WTC11 (cell line): ENCODE data around the gene SORCS2. TPM values are rescaled to one million over a fixed set of nuclear protein-coding genes. Genes with fewer than 3 reads are reported as not detected.

Experiments
- ATAC-seq: fragments of 200-7000 bp; cut with Tn5 transposase; 2 replicates; pipeline ENCODE4 v1.10.0; 2021; ENCODE audit warnings: mild to moderate bottlenecking, moderate library complexity
- CTCF ChIA-PET: fragments of 300-600 bp; sonication (Branson Sonifier 250); formaldehyde crosslinking; loops from one replicate; lab custom pipeline; 2021; ENCODE audit warnings: antibody characterized with exemption; lab: Charles Lee
- POLR2A ChIA-PET: fragments of 350-600 bp; sonication (Branson Sonifier 250); formaldehyde crosslinking; loops from one replicate; lab custom pipeline; 2021; ENCODE audit warnings: antibody characterized with exemption; lab: Charles Lee
- DNase-seq: peaks from one replicate; pipeline ENCODE4 v3.0.0; 2021; ENCODE audit warnings: low spot score
- H3K27ac Mint-ChIP-seq: 2 replicates; pipeline ENCODE4 v1.8.0; 2021; ENCODE audit warnings: mixed read lengths
- H3K27me3 Mint-ChIP-seq: 2 replicates; pipeline ENCODE4 v1.8.0; 2021; ENCODE audit warnings: low read depth, mild to moderate bottlenecking, moderate library complexity, mixed read lengths
- H3K36me3 Mint-ChIP-seq: 2 replicates; pipeline ENCODE4 v1.8.0; 2021; ENCODE audit warnings: mixed read lengths
- H3K4me1 Mint-ChIP-seq: 2 replicates; pipeline ENCODE4 v1.8.0; 2022; ENCODE audit warnings: mixed read lengths
- H3K4me3 Mint-ChIP-seq: 2 replicates; pipeline ENCODE4 v1.8.0; 2021; ENCODE audit warnings: mild to moderate bottlenecking, moderate library complexity, mixed read lengths
- H3K9me3 Mint-ChIP-seq: 2 replicates; pipeline ENCODE4 v1.8.0; 2021; ENCODE audit warnings: mixed read lengths
- ATF1 ChIP-seq: sonication (generic); formaldehyde crosslinking; IDR thresholded peaks from 2 replicates; pipeline ENCODE4 v1.8.1; 2023; ENCODE audit warnings: mild to moderate bottlenecking, moderate library complexity, missing genetic modification reagents
- ELF4 ChIP-seq: sonication (generic); formaldehyde crosslinking; IDR thresholded peaks from 2 replicates; pipeline ENCODE4 v1.8.1; 2022; ENCODE audit warnings: low read depth, mild to moderate bottlenecking, moderate library complexity, missing genetic modification reagents
- ESRRA ChIP-seq: sonication (generic); formaldehyde crosslinking; IDR thresholded peaks from 2 replicates; pipeline ENCODE4 v1.8.1; 2022; ENCODE audit warnings: mild to moderate bottlenecking, missing genetic modification reagents, borderline replicate concordance
- MXD4 ChIP-seq: fragments of 250-450 bp; sonication (Bioruptor Pico); IDR thresholded peaks from 2 replicates; pipeline ENCODE4 v1.8.0; 2021; ENCODE audit warnings: mild to moderate bottlenecking, moderate library complexity, borderline replicate concordance
- MYBL2 ChIP-seq: sonication (generic); formaldehyde crosslinking; IDR thresholded peaks from 2 replicates; pipeline ENCODE4 v1.8.1; 2023; ENCODE audit warnings: mild to moderate bottlenecking, moderate library complexity, missing genetic modification reagents
- NFATC4 ChIP-seq: fragments of 250-450 bp; sonication (Bioruptor Pico); IDR thresholded peaks from 2 replicates; pipeline ENCODE4 v1.9.0; 2021; ENCODE audit warnings: mild to moderate bottlenecking
- NFE2L1 ChIP-seq: sonication (generic); formaldehyde crosslinking; IDR thresholded peaks from 2 replicates; pipeline ENCODE4 v1.8.1; 2023; ENCODE audit warnings: missing genetic modification reagents
- NR2C2 ChIP-seq: sonication (generic); formaldehyde crosslinking; IDR thresholded peaks from 2 replicates; pipeline ENCODE4 v1.8.0; 2022; ENCODE audit warnings: mild to moderate bottlenecking, missing genetic modification reagents
- PRRX2 ChIP-seq: fragments of 250-450 bp; sonication (Bioruptor Pico); IDR thresholded peaks from 2 replicates; pipeline ENCODE4 v1.8.0; 2021; ENCODE audit warnings: mild to moderate bottlenecking
- SP1 ChIP-seq: sonication (generic); formaldehyde crosslinking; conservative IDR thresholded peaks from 2 replicates; pipeline ENCODE4 v1.8.1; 2022; ENCODE audit warnings: missing genetic modification reagents
- ZNF396 ChIP-seq: fragments of 250-450 bp; sonication (Bioruptor Pico); IDR thresholded peaks from 2 replicates; pipeline ENCODE4 v1.8.0; 2021; ENCODE audit warnings: mild to moderate bottlenecking, moderate library complexity, borderline replicate concordance
- ZNF423 ChIP-seq: fragments of 250-450 bp; sonication (Bioruptor Pico); IDR thresholded peaks from 2 replicates; pipeline ENCODE4 v2.1.2; 2022; ENCODE audit warnings: mild to moderate bottlenecking, moderate library complexity
- total RNA-seq: library from RNA; stranded (reverse); gene quantifications from 3 replicates; pipeline ENCODE4 v1.2.3, GENCODE V29; 2021
- TF ChIP-seq, protein P1 (sequence below): sonication (generic); formaldehyde crosslinking; conservative IDR thresholded peaks from 2 replicates; pipeline ENCODE4 v1.8.1; 2022; ENCODE audit warnings: mild to moderate bottlenecking, missing genetic modification reagents
- TF ChIP-seq, protein P2 (sequence below): sonication (generic); formaldehyde crosslinking; IDR thresholded peaks from 2 replicates; pipeline ENCODE4 v1.8.1; 2023; ENCODE audit warnings: mild to moderate bottlenecking, missing genetic modification reagents, moderate library complexity
- TF ChIP-seq, protein P3 (sequence below): fragments of 250-450 bp; sonication (Bioruptor Pico); conservative IDR thresholded peaks from 2 replicates; pipeline ENCODE4 v1.9.0; 2021; ENCODE audit warnings: mild to moderate bottlenecking
- TF ChIP-seq, protein P4 (sequence below): sonication (generic); formaldehyde crosslinking; IDR thresholded peaks from 2 replicates; pipeline ENCODE4 v1.8.1; 2022; ENCODE audit warnings: mild to moderate bottlenecking, moderate library complexity, missing genetic modification reagents
- TF ChIP-seq, protein P5 (sequence below): fragments of 250-450 bp; sonication (Bioruptor Pico); IDR thresholded peaks from 2 replicates; pipeline ENCODE4 v1.9.0; 2021; ENCODE audit warnings: mild to moderate bottlenecking
- TF ChIP-seq, protein P6 (sequence below): sonication (generic); formaldehyde crosslinking; IDR thresholded peaks from 2 replicates; pipeline ENCODE4 v1.8.1; 2023; ENCODE audit warnings: mild to moderate bottlenecking, moderate library complexity, missing genetic modification reagents
- TF ChIP-seq, protein P7 (sequence below): sonication (generic); formaldehyde crosslinking; conservative IDR thresholded peaks from 2 replicates; pipeline ENCODE4 v1.8.1; 2023; ENCODE audit warnings: mild to moderate bottlenecking, low read depth, missing genetic modification reagents, moderate library complexity

Gene SORCS2
- total RNA-seq, 1 experiment from 2014 or later: 6.6 TPM

DNA sequence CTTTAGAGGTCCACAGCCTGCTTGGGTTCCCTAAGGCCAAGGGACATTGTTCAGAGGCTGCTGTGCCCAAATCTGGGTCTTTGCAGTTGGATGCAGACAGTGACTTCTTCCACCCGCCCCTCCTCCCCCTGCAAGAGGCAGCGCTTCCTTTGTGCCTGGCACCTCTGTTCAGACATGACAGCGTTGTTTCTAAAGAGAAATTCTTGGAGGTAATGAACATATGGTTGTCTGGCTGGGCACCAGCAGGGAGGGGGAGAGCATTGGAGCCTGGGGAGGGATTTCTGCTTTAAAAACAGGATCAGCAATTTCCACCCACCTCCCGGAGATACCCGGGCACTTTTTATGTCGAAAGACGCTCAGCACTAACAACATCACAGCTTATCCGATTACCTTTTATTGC, 190.9 kb downstream of the SORCS2 start (continued):
- TF ChIP-seq, protein P1, sequence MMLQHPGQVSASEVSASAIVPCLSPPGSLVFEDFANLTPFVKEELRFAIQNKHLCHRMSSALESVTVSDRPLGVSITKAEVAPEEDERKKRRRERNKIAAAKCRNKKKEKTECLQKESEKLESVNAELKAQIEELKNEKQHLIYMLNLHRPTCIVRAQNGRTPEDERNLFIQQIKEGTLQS (CRISPR knock-in tag): no peak
- TF ChIP-seq MXD4 (no peak), ELF4 (CRISPR knock-in tag) (no peak)
- TF ChIP-seq, protein P2, sequence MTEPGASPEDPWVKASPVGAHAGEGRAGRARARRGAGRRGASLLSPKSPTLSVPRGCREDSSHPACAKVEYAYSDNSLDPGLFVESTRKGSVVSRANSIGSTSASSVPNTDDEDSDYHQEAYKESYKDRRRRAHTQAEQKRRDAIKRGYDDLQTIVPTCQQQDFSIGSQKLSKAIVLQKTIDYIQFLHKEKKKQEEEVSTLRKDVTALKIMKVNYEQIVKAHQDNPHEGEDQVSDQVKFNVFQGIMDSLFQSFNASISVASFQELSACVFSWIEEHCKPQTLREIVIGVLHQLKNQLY (CRISPR knock-in tag): no peak

DNA sequence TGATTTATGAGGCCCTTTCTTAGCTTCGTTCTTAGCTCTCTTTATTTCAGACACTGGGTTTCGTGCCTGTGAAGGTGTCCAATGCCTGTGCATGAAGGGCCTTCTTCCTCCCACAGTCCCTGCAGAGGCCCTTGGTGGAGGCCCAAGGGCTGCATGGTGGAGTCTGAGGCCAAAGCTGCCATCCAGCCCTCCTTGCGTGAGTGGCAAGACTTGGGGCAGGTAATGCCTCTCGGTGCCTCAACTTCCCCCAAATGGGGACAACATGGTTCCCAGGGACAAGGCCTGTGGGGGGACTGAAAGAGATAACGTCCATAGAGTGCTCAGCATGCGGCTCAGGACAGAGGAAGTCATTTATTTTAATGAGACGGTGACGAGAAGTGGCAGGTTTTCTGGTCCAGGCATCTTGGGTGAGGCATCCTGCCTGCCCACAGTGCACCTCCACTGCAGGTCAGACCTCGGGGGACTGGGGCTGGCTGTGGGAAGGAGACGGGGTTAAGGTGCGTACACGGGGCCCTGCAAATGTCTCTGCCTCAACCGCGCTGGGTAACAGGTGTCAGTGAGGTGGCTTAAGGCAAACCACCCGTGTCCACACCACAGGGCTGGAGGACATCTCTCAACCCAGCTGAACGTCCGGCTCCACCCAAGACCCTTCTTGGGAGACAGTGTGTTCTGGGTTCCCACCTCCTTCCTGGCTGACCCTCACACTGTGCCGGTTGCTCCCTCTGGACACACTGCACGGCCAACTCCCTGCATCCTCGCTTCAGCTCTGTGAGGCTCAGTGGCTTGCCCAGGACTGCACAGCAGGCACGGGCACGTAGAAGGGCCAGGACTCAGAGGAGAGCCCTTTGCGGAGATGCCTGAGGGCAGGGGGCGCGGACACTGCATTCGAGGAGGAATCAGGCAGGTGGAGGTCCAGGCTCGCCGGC, 191.9 kb downstream of the SORCS2 start:
- Mint-ChIP-seq H3K27ac (no peak overlapping the region), H3K27me3 (no peaks in the 10 kb centered on the region), H3K36me3 (no peaks in the 10 kb centered on the region), H3K4me3 (no peak overlapping the region), H3K9me3 (peaks cover 15% of the 10 kb centered on the region), H3K4me1 (no peaks in the 10 kb centered on the region)
- no peak for ATAC-seq
- ChIA-PET CTCF (no interaction called here), POLR2A (no interaction called here)
- TF ChIP-seq ATF1 (CRISPR knock-in tag) (no peak), ZNF423 (no peak)
- TF ChIP-seq, protein P3, sequence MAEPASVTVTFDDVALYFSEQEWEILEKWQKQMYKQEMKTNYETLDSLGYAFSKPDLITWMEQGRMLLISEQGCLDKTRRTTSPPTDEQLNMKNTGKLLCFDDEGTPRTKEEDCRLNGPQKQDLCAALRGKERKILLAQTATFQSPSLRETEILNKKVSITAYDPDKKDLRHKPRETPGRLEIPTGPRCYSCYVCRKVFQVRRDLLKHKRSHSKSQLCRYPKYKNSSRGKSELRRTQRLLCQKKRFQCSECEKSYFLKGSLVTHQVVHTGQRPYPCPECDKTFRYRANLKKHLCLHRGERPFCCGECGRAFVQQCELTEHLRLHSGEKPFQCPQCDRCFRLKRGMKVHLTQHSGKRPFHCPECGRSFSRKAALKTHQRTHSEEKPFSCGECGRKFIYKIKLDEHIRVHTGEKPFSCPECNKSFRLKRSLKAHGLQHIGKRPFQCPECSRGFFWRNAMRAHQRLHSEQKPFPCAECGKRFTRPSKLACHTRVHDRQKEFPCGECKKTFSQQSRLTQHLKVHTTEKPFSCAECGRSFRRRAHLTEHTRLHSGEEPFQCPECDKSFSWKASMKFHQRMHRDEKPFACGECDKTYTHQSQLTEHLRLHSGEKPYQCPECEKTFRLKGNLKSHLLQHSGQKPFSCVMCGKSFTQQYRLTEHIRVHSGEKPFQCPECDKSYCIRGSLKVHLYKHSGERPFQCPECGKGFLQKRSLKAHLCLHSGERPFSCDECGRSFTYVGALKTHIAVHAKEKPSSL (CRISPR knock-in tag): no peak
- no peak for DNase-seq

DNA sequence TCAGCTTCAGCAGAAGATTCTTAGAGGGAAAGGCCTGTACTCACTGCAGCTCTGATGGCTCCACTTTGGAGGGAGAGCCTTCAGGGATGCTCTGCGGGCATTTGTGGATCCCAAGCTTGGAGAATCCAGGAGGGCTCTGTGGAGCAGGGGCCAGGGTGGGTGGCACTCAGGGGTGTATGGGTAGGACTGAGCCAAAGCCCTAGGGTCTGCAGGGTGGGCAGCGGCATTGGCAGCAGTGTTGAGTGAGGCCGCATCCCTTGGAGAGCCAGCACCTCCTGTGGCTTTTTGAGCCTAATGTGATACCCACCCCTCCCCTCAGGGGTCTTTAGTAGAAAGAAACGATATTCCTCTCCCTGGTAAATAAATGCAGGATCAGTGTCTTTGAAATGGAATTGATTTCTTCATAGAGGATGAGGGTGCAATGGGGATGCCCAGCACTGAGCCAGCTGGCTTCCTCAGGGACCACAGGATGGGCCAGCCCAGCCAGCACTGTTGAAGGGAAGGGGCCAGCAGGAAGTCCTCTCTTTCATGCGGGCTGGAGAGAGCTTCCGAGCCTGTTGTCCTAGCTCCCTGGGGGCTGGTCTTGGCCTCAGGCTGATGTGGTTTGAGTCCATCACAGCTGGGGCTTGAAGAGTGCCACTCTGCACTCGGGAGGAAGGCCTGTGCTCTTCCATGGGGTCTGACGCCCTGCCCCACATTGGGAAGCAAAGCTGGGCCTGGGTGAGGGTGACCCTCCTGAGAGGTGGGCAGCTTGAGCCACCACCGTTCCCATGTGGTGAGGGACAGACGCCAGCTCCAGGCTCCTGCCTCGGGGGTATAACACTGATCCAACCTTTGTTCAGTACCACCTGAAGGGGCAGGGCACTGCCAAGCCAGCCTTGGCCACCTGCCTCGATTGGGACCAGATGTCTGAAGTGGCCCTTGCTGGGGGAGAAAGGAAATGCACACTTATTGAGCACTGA, 192.9 kb downstream of the SORCS2 start:
- Mint-ChIP-seq H3K36me3 (no peaks in the 10 kb centered on the region), H3K9me3 (peaks cover 15% of the 10 kb centered on the region), H3K4me1 (peaks cover 3% of the 10 kb centered on the region; the same call in 1 of the 2 replicates), H3K27me3 (no peaks in the 10 kb centered on the region), H3K27ac (no peak overlapping the region), H3K4me3 (no peak overlapping the region)
- ChIA-PET CTCF (no interaction called here), POLR2A (no interaction called here)
- ATAC-seq (no peak), DNase-seq (no peak)
- no peak for TF ChIP-seq MYBL2
- TF ChIP-seq, protein P4, sequence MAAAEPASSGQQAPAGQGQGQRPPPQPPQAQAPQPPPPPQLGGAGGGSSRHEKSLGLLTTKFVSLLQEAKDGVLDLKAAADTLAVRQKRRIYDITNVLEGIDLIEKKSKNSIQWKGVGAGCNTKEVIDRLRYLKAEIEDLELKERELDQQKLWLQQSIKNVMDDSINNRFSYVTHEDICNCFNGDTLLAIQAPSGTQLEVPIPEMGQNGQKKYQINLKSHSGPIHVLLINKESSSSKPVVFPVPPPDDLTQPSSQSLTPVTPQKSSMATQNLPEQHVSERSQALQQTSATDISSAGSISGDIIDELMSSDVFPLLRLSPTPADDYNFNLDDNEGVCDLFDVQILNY: no peak
- no peak for TF ChIP-seq NR2C2 (CRISPR knock-in tag)
- TF ChIP-seq, protein P5, sequence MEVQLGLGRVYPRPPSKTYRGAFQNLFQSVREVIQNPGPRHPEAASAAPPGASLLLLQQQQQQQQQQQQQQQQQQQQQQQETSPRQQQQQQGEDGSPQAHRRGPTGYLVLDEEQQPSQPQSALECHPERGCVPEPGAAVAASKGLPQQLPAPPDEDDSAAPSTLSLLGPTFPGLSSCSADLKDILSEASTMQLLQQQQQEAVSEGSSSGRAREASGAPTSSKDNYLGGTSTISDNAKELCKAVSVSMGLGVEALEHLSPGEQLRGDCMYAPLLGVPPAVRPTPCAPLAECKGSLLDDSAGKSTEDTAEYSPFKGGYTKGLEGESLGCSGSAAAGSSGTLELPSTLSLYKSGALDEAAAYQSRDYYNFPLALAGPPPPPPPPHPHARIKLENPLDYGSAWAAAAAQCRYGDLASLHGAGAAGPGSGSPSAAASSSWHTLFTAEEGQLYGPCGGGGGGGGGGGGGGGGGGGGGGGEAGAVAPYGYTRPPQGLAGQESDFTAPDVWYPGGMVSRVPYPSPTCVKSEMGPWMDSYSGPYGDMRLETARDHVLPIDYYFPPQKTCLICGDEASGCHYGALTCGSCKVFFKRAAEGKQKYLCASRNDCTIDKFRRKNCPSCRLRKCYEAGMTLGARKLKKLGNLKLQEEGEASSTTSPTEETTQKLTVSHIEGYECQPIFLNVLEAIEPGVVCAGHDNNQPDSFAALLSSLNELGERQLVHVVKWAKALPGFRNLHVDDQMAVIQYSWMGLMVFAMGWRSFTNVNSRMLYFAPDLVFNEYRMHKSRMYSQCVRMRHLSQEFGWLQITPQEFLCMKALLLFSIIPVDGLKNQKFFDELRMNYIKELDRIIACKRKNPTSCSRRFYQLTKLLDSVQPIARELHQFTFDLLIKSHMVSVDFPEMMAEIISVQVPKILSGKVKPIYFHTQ (CRISPR knock-in tag): no peak
- TF ChIP-seq, protein P6, sequence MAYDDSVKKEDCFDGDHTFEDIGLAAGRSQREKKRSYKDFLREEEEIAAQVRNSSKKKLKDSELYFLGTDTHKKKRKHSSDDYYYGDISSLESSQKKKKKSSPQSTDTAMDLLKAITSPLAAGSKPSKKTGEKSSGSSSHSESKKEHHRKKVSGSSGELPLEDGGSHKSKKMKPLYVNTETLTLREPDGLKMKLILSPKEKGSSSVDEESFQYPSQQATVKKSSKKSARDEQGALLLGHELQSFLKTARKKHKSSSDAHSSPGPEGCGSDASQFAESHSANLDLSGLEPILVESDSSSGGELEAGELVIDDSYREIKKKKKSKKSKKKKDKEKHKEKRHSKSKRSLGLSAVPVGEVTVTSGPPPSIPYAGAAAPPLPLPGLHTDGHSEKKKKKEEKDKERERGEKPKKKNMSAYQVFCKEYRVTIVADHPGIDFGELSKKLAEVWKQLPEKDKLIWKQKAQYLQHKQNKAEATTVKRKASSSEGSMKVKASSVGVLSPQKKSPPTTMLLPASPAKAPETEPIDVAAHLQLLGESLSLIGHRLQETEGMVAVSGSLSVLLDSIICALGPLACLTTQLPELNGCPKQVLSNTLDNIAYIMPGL (CRISPR knock-in tag): no peak
- TF ChIP-seq SP1 (CRISPR knock-in tag): no peak
- TF ChIP-seq NFATC4: no peak
- TF ChIP-seq ESRRA (CRISPR knock-in tag): no peak
- TF ChIP-seq, protein P7, sequence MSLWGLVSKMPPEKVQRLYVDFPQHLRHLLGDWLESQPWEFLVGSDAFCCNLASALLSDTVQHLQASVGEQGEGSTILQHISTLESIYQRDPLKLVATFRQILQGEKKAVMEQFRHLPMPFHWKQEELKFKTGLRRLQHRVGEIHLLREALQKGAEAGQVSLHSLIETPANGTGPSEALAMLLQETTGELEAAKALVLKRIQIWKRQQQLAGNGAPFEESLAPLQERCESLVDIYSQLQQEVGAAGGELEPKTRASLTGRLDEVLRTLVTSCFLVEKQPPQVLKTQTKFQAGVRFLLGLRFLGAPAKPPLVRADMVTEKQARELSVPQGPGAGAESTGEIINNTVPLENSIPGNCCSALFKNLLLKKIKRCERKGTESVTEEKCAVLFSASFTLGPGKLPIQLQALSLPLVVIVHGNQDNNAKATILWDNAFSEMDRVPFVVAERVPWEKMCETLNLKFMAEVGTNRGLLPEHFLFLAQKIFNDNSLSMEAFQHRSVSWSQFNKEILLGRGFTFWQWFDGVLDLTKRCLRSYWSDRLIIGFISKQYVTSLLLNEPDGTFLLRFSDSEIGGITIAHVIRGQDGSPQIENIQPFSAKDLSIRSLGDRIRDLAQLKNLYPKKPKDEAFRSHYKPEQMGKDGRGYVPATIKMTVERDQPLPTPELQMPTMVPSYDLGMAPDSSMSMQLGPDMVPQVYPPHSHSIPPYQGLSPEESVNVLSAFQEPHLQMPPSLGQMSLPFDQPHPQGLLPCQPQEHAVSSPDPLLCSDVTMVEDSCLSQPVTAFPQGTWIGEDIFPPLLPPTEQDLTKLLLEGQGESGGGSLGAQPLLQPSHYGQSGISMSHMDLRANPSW: no peak
- no peak for TF ChIP-seq PRRX2 (CRISPR knock-in tag)
- no peak for TF ChIP-seq ZNF396 (CRISPR knock-in tag)
- no peak for TF ChIP-seq NFE2L1 (CRISPR knock-in tag)
